Breast epithelium (tissue), 4 donors: ENCODE results near the gene NMBR. TPM values are rescaled to one million over a fixed set of nuclear protein-coding genes. Genes with fewer than 3 reads are reported as not detected.

Experiments
- DNase-seq, 2 donors: peaks; one replicate each; pipeline ENCODE4 v3.0.0-alpha.2; 2019; ENCODE audit warnings: low spot score in 2 of 2
- H3K27ac ChIP-seq, 2 donors: fragments of 200-600 bp; sonication (generic) in 1 of 2; one replicate each; pipeline ENCODE4 v1.5.1; 2016 to 2019; ENCODE audit warnings: mild to moderate bottlenecking in 1 of 2
- H3K27me3 ChIP-seq, 2 donors: fragments of 200-600 bp; sonication (generic) in 1 of 2; one replicate each; pipeline versions ENCODE4 v1.5.1 to v1.6.0; 2017 to 2019; ENCODE audit warnings: control low read depth in 1 of 2, mild to moderate bottlenecking in 1 of 2
- H3K36me3 ChIP-seq: fragments of 200-600 bp; one replicate; pipeline ENCODE4 v1.5.1; 2019
- H3K4me1 ChIP-seq, 2 donors: fragments of 200-600 bp; sonication (generic); one replicate each; pipeline ENCODE4 v1.5.1; 2016 to 2019; ENCODE audit warnings: control low read depth in 1 of 2
- H3K4me3 ChIP-seq, 3 donors: fragments of 200-600 bp; sonication (generic); 1 replicate in 2 of 3; 2 replicates in 1 of 3; pipeline ENCODE4 v1.5.1; 2016 to 2019; ENCODE audit warnings: mild to moderate bottlenecking in 3 of 3, moderate library complexity in 2 of 3
- H3K9me3 ChIP-seq, 2 donors: fragments of 200-600 bp; sonication (generic) in 1 of 2; one replicate each; pipeline ENCODE4 v1.5.1; 2016 to 2019; ENCODE audit warnings: control low read depth in 1 of 2
- POLR2A ChIP-seq: fragments of 450-650 bp; IDR thresholded peaks from one replicate; pipeline ENCODE4 v1.6.1; 2016; ENCODE audit warnings: antibody characterized with exemption, mild to moderate bottlenecking, moderate library complexity
- POLR2AphosphoS5 ChIP-seq, 3 donors: sonication (generic); formaldehyde crosslinking; IDR thresholded peaks; one replicate each; pipeline ENCODE4 v1.6.1; 2017; ENCODE audit warnings: antibody characterized with exemption in 3 of 3
- intact Hi-C: fragments of 100-400 bp; cut with DNase I; formaldehyde crosslinking; loops from one replicate; pipeline ENCODE4 v1.15.1; 2023; ENCODE audit warnings: low total_unique reads
- total RNA-seq, 3 donors: library from RNA; depleted of rRNA; stranded (reverse); fragments of >200 nt; gene quantifications; one replicate each; pipeline ENCODE4 v1.1.0, GENCODE V29; 2016
- TF ChIP-seq, protein P1 (sequence below), 3 donors: fragments of 450-650 bp; IDR thresholded peaks; one replicate each; pipeline ENCODE4 v1.5.1; 2016 to 2017; ENCODE audit warnings: antibody characterized with exemption in 3 of 3, mild to moderate bottlenecking in 3 of 3, moderate library complexity in 3 of 3

The NMBR gene
- total RNA-seq, 3 donors from 2014 or later, result 0.29 TPM; not detected in 2

- H3K4me1 ChIP-seq, result no peaks in the 10 kb centered on the region
- H3K9me3 ChIP-seq, result no peaks in the 10 kb centered on the region
- H3K36me3 ChIP-seq, result no peaks in the 10 kb centered on the region
- no peaks in the 10 kb centered on the region for H3K27me3 ChIP-seq
- DNase-seq, result no peak
- H3K4me3 ChIP-seq, result no peak overlapping the region
- H3K27ac ChIP-seq, result no peak overlapping the region
- TF ChIP-seq POLR2A, result no peak
- TF ChIP-seq, protein P1, sequence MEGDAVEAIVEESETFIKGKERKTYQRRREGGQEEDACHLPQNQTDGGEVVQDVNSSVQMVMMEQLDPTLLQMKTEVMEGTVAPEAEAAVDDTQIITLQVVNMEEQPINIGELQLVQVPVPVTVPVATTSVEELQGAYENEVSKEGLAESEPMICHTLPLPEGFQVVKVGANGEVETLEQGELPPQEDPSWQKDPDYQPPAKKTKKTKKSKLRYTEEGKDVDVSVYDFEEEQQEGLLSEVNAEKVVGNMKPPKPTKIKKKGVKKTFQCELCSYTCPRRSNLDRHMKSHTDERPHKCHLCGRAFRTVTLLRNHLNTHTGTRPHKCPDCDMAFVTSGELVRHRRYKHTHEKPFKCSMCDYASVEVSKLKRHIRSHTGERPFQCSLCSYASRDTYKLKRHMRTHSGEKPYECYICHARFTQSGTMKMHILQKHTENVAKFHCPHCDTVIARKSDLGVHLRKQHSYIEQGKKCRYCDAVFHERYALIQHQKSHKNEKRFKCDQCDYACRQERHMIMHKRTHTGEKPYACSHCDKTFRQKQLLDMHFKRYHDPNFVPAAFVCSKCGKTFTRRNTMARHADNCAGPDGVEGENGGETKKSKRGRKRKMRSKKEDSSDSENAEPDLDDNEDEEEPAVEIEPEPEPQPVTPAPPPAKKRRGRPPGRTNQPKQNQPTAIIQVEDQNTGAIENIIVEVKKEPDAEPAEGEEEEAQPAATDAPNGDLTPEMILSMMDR (IDR thresholded peaks at IDR 0.05), result no peak
- TF ChIP-seq POLR2AphosphoS5 (IDR thresholded peaks at IDR 0.05), result no peak
- intact Hi-C loops, result no loop called here
These were observed 40.3 kb upstream of the NMBR start for GRCh38 chr6:142187209-142187608.

DNA sequence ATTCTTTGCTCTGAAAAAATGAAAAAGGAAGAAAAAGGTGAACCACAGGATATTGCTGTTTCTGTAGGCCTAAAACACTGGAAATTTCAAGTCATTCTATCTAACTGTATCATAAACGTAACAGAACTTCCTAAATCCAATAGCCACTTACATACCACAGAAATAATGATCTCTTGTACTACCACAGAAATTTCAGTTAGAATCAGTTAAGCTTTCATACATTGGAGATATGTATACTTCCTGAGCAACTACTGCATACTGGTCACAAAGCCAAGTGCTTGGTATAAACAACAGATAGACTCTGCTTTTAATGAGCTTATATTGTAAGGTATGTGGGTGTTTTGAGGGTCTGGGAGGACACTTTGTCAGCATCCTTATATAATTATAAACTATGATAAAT, 38.7 kb upstream of the NMBR start:
- TF ChIP-seq, protein P1 (IDR thresholded peaks at IDR 0.05), result no peak
- TF ChIP-seq POLR2AphosphoS5 (IDR thresholded peaks at IDR 0.05) (no peak), POLR2A (no peak)

GRCh38 chr6:142184307-142184706, 37.4 kb upstream of the NMBR start:
- Histone ChIP-seq H3K36me3 (no peaks in the 10 kb centered on the region), H3K4me1 (no peaks in the 10 kb centered on the region), H3K27ac (no peak overlapping the region), H3K9me3 (no peaks in the 10 kb centered on the region), H3K27me3 (no peaks in the 10 kb centered on the region), H3K4me3 (no peak overlapping the region)
- intact Hi-C loops, result no loop called here
- no peak for DNase-seq
- no peak for TF ChIP-seq POLR2AphosphoS5 (IDR thresholded peaks at IDR 0.05)
- TF ChIP-seq, protein P1 (IDR thresholded peaks at IDR 0.05), result no peak
- TF ChIP-seq POLR2A, result no peak

More for the DNA sequence above, 38.7 kb upstream of the NMBR start:
- no peaks in the 10 kb centered on the region for H3K36me3 ChIP-seq
- no peak overlapping the region for H3K4me3 ChIP-seq
- DNase-seq, result no peak
- no peak overlapping the region for H3K27ac ChIP-seq
- intact Hi-C loops, result no loop called here
- H3K9me3 ChIP-seq, result no peaks in the 10 kb centered on the region
- no peaks in the 10 kb centered on the region for H3K4me1 ChIP-seq
- no peaks in the 10 kb centered on the region for H3K27me3 ChIP-seq

GRCh38 chr6:142183351-142183750, 36.4 kb upstream of the NMBR start:
- DNase-seq, result no peak
- intact Hi-C loops, result no loop called here
- H3K4me3 ChIP-seq, result no peak overlapping the region
- H3K4me1 ChIP-seq, result no peaks in the 10 kb centered on the region
- no peak for TF ChIP-seq POLR2AphosphoS5 (IDR thresholded peaks at IDR 0.05)
- TF ChIP-seq, protein P1 (IDR thresholded peaks at IDR 0.05), result no peak
- TF ChIP-seq POLR2A, result no peak
- no peaks in the 10 kb centered on the region for H3K36me3 ChIP-seq
- H3K9me3 ChIP-seq, result peaks cover 0 to 3% of the 10 kb centered on the region in 2 donors
- H3K27ac ChIP-seq, result no peak overlapping the region
- no peaks in the 10 kb centered on the region for H3K27me3 ChIP-seq

- intact Hi-C loops, result no loop called here
- H3K4me3 ChIP-seq, result no peak overlapping the region
- no peak for TF ChIP-seq POLR2A
- TF ChIP-seq, protein P1 (IDR thresholded peaks at IDR 0.05), result no peak
- no peak for TF ChIP-seq POLR2AphosphoS5 (IDR thresholded peaks at IDR 0.05)
- H3K36me3 ChIP-seq, result no peaks in the 10 kb centered on the region
- no peak overlapping the region for H3K27ac ChIP-seq
- H3K27me3 ChIP-seq, result no peaks in the 10 kb centered on the region
- H3K4me1 ChIP-seq, result no peaks in the 10 kb centered on the region
- no peak for DNase-seq
- peaks cover 0 to 16% of the 10 kb centered on the region in 2 donors for H3K9me3 ChIP-seq
These were observed 35.1 kb upstream of the NMBR start for GRCh38 chr6:142182004-142182403.
